Activated naive CD8-positive, alpha-beta T cell treated with anti-CD3 and anti-CD28 coated beads, Interleukin-2, amount 10 ng/mL, durations not matched to agents 7 days and 5 days (primary cell): Measurements from ENCODE around the gene RPS4Y2. TPM values are rescaled to one million over a fixed set of nuclear protein-coding genes. Genes with fewer than 3 reads are reported as not detected.

ENCODE experiments used
- ATAC-seq: fragments of 150-1000 bp; cut with Tn5 transposase; one replicate; pipeline ENCODE4 v1.10.0; 2021; ENCODE audit warnings: low read depth, moderate library complexity
- POLR2A ChIA-PET: fragments of 350-600 bp; sonication (Branson Sonifier 250); formaldehyde crosslinking; loops from one replicate; lab custom pipeline; 2021; ENCODE audit warnings: antibody characterized with exemption; lab: Charles Lee
- DNase-seq: peaks from one replicate; pipeline ENCODE4 v3.0.0; 2021
- H3K27ac Mint-ChIP-seq: one replicate; pipeline ENCODE4 v1.8.0; 2022; ENCODE audit warnings: mild to moderate bottlenecking, mixed read lengths
- H3K27me3 Mint-ChIP-seq: one replicate; pipeline ENCODE4 v1.8.0; 2022; ENCODE audit warnings: mild to moderate bottlenecking, moderate library complexity, mixed read lengths
- H3K36me3 Mint-ChIP-seq: one replicate; pipeline ENCODE4 v1.8.0; 2021; ENCODE audit warnings: mild to moderate bottlenecking, mixed read lengths
- H3K4me1 Mint-ChIP-seq: one replicate; pipeline ENCODE4 v1.8.0; 2021; ENCODE audit warnings: mixed read lengths
- H3K4me3 Mint-ChIP-seq: one replicate; pipeline ENCODE4 v1.8.0; 2022; ENCODE audit warnings: mild to moderate bottlenecking, moderate library complexity, mixed read lengths
- H3K9me3 Mint-ChIP-seq: one replicate; pipeline ENCODE4 v1.8.0; 2021; ENCODE audit warnings: mixed read lengths
- total RNA-seq, 2 experiments: library from RNA; stranded (reverse); gene quantifications; one replicate each; pipeline ENCODE4 v1.2.3, GENCODE V29; 2021

The RPS4Y2 gene
- under 1 TPM in 1 of 2 experiments, not detected in 1; 0.40 TPM for total RNA-seq

DNA sequence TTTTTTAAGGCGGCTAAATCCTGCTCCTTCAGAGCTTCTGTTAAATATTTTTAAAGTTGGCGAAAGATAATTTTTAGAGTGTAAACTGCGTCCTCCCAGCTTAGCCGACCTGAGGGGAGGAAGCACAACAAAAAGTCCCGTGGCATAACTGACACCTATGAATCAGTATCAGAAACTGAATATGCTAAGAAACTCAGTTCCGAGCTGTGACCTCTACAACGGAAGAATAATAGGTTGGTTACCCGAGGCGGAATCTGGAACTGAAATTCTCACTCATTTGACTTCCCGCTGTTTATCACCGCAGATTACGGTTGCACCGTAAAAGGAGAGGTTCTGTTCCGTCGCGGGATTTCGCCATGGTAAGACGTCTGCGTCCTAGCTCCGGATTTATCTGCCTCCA lies at the start of gene RPS4Y2:
TSS of gene RPS4Y2 (plus strand) at position 301 of the 400 bp plus-strand sequence. CDS start at position 357, 56 bp downstream.
- H3K27ac Mint-ChIP-seq: no peak within 1 kb of the TSS
- no peaks in the 10 kb centered on the region for H3K27me3 Mint-ChIP-seq
- H3K4me3 Mint-ChIP-seq: no peak within 1 kb of the TSS
- POLR2A ChIA-PET: no interaction called here
- H3K36me3 Mint-ChIP-seq: peaks cover 6% of the 10 kb centered on the region
- ATAC-seq: no peak
- H3K9me3 Mint-ChIP-seq: no peaks in the 10 kb centered on the region
- no peak for DNase-seq
- H3K4me1 Mint-ChIP-seq: no peaks in the 10 kb centered on the region

DNA sequence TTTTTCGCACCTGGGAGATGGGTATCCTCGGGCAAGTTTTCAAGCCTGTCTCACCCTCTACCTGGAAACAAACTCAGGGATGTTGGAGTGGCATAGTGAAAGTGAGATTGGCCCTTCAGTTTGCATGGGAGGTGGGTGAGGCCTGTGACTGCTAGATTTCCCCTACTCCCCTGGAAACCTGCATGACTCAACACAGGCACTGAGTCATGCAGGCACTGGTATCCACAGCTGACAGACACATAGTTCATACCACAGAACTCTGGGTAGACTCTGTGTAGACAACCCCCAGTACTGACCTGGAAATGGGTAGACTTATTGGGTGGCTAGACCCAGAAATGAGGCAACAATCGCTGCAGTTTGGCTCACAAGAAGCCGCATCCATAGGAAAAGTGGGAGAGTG lies 41.5 kb upstream of the RPS4Y2 start:
- H3K4me1 Mint-ChIP-seq: no peaks in the 10 kb centered on the region
- H3K27me3 Mint-ChIP-seq: no peaks in the 10 kb centered on the region
- H3K36me3 Mint-ChIP-seq: no peaks in the 10 kb centered on the region
- no peak for DNase-seq
- peaks cover 2% of the 10 kb centered on the region for H3K9me3 Mint-ChIP-seq
- no peak overlapping the region for H3K27ac Mint-ChIP-seq
- no peak for ATAC-seq
- POLR2A ChIA-PET: no interaction called here
- H3K4me3 Mint-ChIP-seq: no peak overlapping the region

DNA sequence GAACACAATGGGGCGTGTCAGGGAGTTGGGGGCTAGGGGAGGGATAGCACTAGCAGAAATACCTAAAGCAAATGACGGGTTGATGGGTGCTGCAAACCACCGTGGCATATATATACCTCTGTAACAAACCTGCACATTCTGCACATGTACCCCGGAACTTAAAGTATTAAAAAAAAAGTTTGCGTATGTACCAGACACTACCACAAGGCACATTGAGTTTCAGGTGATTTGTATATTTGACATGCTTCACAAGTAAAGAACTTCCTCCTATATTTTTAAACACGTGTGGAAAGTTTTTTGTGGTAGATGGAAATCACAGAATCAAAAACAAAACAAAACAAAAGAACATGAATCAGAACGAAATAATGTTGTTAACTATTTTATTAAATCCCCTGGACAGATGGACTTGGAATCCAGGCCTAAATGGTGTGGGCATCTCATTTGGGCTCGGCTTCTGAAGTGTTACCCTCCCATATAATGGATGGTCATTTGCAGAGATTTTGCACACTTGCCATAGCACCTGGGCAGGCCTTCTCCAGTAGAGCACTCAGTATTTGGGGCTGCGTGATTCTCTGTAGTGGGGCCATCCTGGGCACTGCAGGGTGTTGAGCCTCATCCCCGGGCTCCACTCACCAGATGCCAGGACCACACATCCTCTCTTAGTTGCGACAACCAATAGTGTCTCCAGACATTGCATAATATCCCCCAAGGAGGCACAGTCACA lies 29.6 kb upstream of the RPS4Y2 start:
- Mint-ChIP-seq H3K27ac (no peak overlapping the region), H3K36me3 (no peaks in the 10 kb centered on the region), H3K27me3 (no peaks in the 10 kb centered on the region), H3K4me1 (no peaks in the 10 kb centered on the region), H3K9me3 (peaks cover 1% of the 10 kb centered on the region), H3K4me3 (no peak overlapping the region)
- no peak for DNase-seq
- ATAC-seq: no peak
- POLR2A ChIA-PET: no interaction called here

DNA sequence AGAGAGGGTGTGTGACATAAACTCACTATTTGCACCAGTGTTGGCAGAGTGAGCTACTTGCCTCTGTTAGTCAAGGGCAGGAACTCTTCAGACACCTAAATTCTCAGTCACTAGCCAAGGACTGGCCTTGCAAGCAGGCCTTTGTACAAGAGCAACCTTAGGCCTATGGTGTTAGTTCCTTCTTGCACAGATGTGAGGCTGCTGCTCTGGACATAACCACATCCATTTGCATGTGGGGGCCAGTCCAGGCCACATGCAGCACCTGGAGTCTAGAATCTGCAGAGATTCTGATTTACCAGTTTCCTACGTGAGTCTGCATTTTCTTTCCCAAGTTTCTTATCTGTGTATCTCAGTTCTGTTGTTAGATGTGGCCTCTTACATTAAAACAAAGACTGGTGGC lies 20.7 kb upstream of the RPS4Y2 start:
- H3K27ac Mint-ChIP-seq: no peak overlapping the region
- POLR2A ChIA-PET: no interaction called here
- H3K27me3 Mint-ChIP-seq: no peaks in the 10 kb centered on the region
- DNase-seq: no peak
- peaks cover 3% of the 10 kb centered on the region for H3K4me1 Mint-ChIP-seq
- H3K9me3 Mint-ChIP-seq: no peaks in the 10 kb centered on the region
- ATAC-seq: no peak
- H3K4me3 Mint-ChIP-seq: no peak overlapping the region
- no peaks in the 10 kb centered on the region for H3K36me3 Mint-ChIP-seq

DNA sequence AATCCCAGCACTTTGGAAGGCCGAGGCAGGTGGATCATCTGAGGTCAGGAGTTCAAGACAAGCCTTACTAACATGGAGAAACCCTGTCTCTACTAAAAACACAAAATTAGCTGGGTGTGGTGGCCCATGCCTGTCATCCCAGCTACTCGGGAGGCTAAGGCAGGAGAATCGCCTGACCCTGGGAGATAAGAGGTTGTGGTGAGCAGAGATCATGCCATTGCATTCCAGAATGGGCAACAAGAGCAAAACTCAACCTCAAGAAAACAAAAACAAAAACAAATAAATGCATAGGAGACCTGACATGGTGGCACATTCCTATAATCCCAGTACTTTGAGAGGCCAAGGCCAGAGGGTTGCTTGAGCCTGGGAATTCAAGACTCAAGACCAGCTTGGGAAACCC lies 16.1 kb upstream of the RPS4Y2 start:
- POLR2A ChIA-PET: no interaction called here
- Mint-ChIP-seq H3K4me1 (peaks cover 15% of the 10 kb centered on the region), H3K27ac (no peak overlapping the region), H3K36me3 (no peaks in the 10 kb centered on the region), H3K27me3 (no peaks in the 10 kb centered on the region), H3K4me3 (no peak overlapping the region), H3K9me3 (no peaks in the 10 kb centered on the region)
- ATAC-seq (no peak), DNase-seq (no peak)

DNA sequence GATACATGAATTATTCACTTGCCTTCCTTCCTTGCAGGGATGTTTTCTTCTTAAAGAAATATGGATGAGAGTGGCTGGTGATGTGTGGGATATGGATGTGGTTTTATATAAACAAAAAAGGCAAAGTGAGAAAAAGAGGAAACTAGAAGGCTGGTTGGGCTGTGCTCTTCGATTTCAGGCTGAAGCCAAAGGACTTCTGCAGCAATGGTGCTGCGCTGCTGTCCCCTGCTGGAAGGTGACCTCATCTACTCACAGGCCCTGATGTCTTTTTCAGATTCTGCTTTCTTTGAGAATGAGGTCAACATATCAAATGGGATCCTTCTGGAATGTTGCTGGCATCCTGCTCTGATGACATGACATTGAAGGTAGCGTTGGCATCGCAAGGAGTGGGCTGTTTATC lies 15.3 kb upstream of the RPS4Y2 start:
- H3K4me3 Mint-ChIP-seq: no peak overlapping the region
- H3K27me3 Mint-ChIP-seq: no peaks in the 10 kb centered on the region
- H3K36me3 Mint-ChIP-seq: no peaks in the 10 kb centered on the region
- DNase-seq (peak; percentile 45), ATAC-seq (no peak)
- peaks cover 23% of the 10 kb centered on the region for H3K4me1 Mint-ChIP-seq
- POLR2A ChIA-PET: no interaction called here
- peak overlapping the region; percentile 54 for H3K27ac Mint-ChIP-seq
- no peaks in the 10 kb centered on the region for H3K9me3 Mint-ChIP-seq

DNA sequence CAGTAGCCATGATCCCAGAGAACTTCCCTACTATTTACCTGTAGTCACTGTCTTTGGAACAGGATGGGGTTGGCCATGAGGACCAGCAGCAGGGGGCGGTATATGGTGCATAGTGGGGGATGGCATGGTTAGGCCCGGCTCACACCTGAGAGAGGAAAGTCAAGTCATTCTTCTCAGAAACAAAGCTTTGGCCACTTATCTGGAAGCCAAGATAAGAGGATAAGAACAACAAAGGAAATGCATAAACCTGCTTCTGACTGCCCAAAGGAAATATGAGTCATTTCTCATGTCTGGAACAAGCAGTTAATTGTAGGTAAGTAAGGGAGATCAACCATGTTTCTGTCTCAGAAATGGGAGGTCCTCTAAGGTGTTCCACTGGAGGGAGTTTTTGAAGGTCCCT lies 10.8 kb upstream of the RPS4Y2 start:
- Mint-ChIP-seq H3K4me3 (peak overlapping the region; percentile 37), H3K9me3 (no peaks in the 10 kb centered on the region), H3K36me3 (no peaks in the 10 kb centered on the region), H3K27ac (peak overlapping the region; percentile 79), H3K27me3 (no peaks in the 10 kb centered on the region), H3K4me1 (peaks cover 50% of the 10 kb centered on the region)
- DNase-seq (peak; percentile 65), ATAC-seq (peak; percentile 78)
- POLR2A ChIA-PET: no interaction called here

DNA sequence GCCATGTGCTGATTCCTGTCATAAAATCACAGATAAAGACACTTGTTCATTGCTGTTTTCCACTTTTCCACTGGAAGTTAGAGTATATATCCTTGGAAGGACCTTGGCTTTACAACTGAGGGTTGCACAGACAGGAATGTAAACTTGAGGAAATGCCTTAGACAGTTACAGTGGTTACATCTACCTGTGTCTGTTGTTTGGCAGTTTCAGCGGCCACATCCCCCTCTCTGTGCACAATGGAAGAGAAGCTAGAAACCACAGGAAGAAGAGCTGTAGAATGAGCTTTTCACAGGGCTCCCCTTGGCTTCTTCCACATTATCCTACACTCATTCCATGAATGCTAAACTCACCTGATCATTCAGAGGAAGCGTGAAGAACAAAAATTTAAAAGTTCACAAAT lies 9.0 kb upstream of the RPS4Y2 start:
- POLR2A ChIA-PET: interaction anchor here (0.6 to 1.2 kb wide), 3 partner anchors 12 to 35 kb away, joined by 3 to 4 read pairs (median 4); no protein-coding TSS in a partner anchor
- ATAC-seq (peak; percentile 53), DNase-seq (no peak)
- no peaks in the 10 kb centered on the region for H3K9me3 Mint-ChIP-seq
- peak overlapping the region; percentile 49 for H3K4me3 Mint-ChIP-seq
- no peaks in the 10 kb centered on the region for H3K27me3 Mint-ChIP-seq
- peaks cover 47% of the 10 kb centered on the region for H3K4me1 Mint-ChIP-seq
- H3K36me3 Mint-ChIP-seq: no peaks in the 10 kb centered on the region
- peak overlapping the region; percentile 79 for H3K27ac Mint-ChIP-seq

DNA sequence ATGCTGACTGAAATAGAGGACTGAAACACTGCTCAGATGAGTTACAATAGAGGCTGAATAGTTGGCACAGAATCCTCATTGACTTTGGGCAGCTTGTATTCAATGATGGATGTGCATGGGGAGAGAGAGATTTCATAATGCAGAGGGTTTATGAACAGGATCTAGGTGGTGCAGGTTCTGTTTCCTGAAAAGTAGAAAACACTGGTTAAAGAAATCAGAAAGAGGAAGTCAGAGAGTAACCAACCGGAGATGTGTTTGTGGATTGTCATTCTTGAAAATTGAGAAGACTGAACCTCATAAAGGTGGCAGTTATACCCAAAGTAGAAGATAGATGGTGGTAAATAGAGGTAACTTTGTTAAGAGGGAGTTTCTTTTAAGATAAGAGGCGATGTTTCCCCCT lies 8.0 kb downstream of the RPS4Y2 start:
- Mint-ChIP-seq H3K9me3 (no peaks in the 10 kb centered on the region), H3K4me3 (peak overlapping the region; percentile 46), H3K27ac (peak overlapping the region; percentile 91), H3K27me3 (no peaks in the 10 kb centered on the region), H3K36me3 (peaks cover 7% of the 10 kb centered on the region), H3K4me1 (peaks cover 37% of the 10 kb centered on the region)
- DNase-seq (no peak), ATAC-seq (peak; percentile 91)
- POLR2A ChIA-PET: interaction anchor here (0.6 to 0.7 kb wide), 2 partner anchors 24 to 188 kb away, joined by 3 read pairs; partner anchors contain the start of gene EIF1AY

DNA sequence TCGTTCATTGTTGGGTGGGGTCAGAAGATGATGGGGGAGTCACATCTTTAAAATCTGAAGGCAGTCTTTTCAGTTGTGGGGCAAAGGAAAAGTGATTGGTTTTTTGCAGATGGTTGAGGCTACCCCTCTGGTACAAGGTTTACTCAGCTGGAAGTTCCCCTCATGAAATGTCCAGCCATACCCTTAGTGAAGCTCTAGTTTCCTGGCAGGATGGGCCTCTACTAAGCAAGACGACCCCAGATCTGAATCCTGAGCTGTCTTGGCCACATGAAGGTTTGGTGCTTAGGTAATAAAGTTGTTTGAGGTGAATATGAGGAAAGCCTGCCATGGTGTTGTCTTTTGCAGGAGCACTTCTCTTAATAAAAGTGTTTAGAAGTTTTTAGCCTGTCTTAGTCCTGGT lies 9.2 kb downstream of the RPS4Y2 start:
- POLR2A ChIA-PET: no interaction called here
- H3K27ac Mint-ChIP-seq: peak overlapping the region; percentile 25
- no peak overlapping the region for H3K4me3 Mint-ChIP-seq

DNA sequence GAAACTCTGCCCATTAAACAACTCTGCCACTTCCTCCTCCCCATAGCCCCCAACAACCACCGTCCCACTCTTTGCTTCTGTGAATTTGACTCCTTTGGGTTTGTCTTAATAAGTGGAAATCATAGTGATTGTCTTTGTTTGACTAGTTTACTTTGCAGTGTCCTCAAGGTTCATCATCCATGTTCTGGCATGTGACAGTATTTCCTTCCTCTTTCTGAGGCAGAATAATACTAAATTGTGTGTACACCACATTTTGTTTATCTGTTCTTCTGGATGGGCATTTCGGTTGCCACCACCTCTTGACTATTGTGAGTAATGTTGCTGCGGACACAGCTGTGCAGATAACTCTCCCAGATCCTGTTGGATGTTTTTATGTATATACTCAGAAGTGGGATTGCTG lies 14.8 kb downstream of the RPS4Y2 start:
- POLR2A ChIA-PET: no interaction called here
- H3K36me3 Mint-ChIP-seq: peaks cover 27% of the 10 kb centered on the region

More for the DNA sequence above, 9.2 kb downstream of the RPS4Y2 start:
- H3K27me3 Mint-ChIP-seq: no peaks in the 10 kb centered on the region
- H3K9me3 Mint-ChIP-seq: no peaks in the 10 kb centered on the region
- H3K36me3 Mint-ChIP-seq: peaks cover 10% of the 10 kb centered on the region
- DNase-seq (no peak), ATAC-seq (no peak)
- H3K4me1 Mint-ChIP-seq: peaks cover 46% of the 10 kb centered on the region

DNA sequence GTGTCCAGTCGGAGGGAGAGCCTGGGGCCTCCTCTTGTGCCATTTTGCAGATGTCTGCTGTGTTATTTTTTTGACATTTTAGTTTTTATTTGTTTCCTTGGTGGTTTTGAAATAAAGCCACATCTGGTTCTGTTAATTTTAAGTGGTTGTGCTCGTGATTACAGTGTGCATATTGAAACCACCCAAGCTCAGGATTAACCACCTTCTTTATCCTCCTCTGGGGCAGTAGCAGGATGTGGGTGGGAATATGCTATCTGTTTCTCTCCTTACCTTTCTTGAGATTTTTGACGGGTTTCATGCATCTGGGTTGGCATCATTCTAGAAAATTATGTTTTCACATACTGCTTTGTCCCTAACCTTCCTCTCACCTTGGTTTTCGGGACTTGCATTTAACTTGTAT lies 20.2 kb downstream of the RPS4Y2 start:
- H3K27me3 Mint-ChIP-seq: no peaks in the 10 kb centered on the region
- H3K27ac Mint-ChIP-seq: no peak overlapping the region
- POLR2A ChIA-PET: interaction anchor here (1.0 kb wide), 1 partner anchor 29 kb away, joined by 4 read pairs; no protein-coding TSS in a partner anchor
- DNase-seq (no peak), ATAC-seq (no peak)
- H3K9me3 Mint-ChIP-seq: peaks cover 4% of the 10 kb centered on the region
- peaks cover 19% of the 10 kb centered on the region for H3K36me3 Mint-ChIP-seq
- H3K4me1 Mint-ChIP-seq: peaks cover 25% of the 10 kb centered on the region
- peak overlapping the region; percentile 1 for H3K4me3 Mint-ChIP-seq

More for the DNA sequence above, 14.8 kb downstream of the RPS4Y2 start:
- peak overlapping the region; percentile 78 for H3K27ac Mint-ChIP-seq
- peaks cover 4% of the 10 kb centered on the region for H3K9me3 Mint-ChIP-seq
- H3K27me3 Mint-ChIP-seq: no peaks in the 10 kb centered on the region
- H3K4me1 Mint-ChIP-seq: peaks cover 44% of the 10 kb centered on the region
- peak overlapping the region; percentile 58 for H3K4me3 Mint-ChIP-seq
- DNase-seq: no peak
- ATAC-seq: no peak

DNA sequence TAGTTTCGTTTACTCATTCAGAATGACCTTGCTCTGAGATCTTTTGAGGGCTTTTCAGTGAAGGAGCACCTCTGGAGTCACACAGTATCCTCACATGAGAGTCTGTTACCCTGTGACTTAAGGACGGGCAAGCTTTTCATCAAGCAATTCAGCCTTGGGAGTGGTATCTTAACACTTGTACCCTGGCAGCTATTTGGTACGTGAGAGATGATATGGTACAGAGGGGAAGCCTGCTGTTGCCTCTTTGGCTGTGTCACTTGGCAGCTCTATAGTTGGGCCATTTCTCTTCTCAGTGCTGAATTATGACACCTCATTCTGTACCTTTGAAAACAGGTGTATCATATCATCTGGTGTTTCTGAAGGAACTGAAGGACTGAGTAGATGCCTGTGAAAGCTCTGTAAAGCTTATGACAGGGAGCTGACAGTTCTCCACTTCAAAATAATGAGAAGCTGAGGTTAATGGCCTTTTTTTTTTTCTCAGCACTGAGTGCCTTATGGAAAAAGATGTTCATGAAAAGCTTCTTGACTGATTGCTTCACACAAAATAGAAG lies 24.3 kb downstream of the RPS4Y2 start:
- POLR2A ChIA-PET: no interaction called here
- no peak for DNase-seq

DNA sequence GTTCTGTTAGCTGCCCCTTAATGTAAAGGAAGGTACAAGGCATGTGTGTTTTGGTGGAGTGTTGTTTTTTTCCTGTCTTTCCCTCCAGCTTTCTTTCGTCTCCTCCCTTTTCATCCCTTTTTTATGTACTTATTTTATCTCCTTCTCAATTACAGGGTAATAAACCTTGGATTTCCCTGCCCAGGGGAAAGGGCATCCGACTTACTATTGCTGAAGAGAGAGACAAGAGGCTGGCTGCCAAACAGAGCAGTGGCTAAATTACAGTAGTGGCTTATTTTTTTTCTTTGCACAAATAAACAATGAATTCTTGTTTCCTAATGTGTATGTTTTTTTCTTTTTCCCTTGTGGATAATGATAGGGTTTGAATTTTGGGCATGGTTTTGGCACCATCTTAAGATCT lies 24.9 kb downstream of the RPS4Y2 start:
- DNase-seq: no peak
- ATAC-seq: no peak
- Mint-ChIP-seq H3K4me1 (peaks cover 36% of the 10 kb centered on the region), H3K9me3 (no peaks in the 10 kb centered on the region), H3K27me3 (no peaks in the 10 kb centered on the region), H3K27ac (no peak overlapping the region), H3K36me3 (peaks cover 12% of the 10 kb centered on the region), H3K4me3 (no peak overlapping the region)
- POLR2A ChIA-PET: no interaction called here

More for the DNA sequence above, 24.3 kb downstream of the RPS4Y2 start:
- no peak for ATAC-seq
- peaks cover 32% of the 10 kb centered on the region for H3K4me1 Mint-ChIP-seq
- H3K27ac Mint-ChIP-seq: no peak overlapping the region
- peaks cover 15% of the 10 kb centered on the region for H3K36me3 Mint-ChIP-seq
- no peaks in the 10 kb centered on the region for H3K27me3 Mint-ChIP-seq
- no peaks in the 10 kb centered on the region for H3K9me3 Mint-ChIP-seq
- H3K4me3 Mint-ChIP-seq: no peak overlapping the region
